ENCODE data around the gene TWF1. TPM values are rescaled to one million over a fixed set of nuclear protein-coding genes. Genes with fewer than 3 reads are reported as not detected.

TWF1 gene
- total RNA-seq, 1 experiment from 2014 or later: 105 TPM

DNA sequence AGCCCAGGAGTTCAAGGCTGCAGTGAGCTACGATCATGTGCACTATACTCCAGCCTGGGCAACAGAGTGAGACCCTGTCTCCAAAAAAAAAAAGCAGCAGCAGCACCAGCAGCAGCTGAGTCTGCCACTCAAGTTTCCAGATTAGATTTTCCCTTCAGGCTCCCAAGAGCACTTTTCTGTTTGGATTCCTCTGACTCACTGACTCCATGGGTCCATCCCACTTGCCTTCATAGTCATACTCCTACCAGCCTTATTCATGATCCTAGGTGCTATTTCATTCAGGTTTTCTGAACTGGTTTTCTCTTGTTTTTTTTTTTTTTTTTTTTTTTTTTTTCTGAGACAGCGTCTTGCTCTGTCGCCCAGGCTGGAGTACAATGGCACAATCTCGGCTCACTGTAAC is 6.8 kb upstream of the TWF1 start:
- POLR2A ChIA-PET: interaction anchor here (1.0 to 8.8 kb wide), 3 partner anchors 11 to 53 kb away, joined by 3 to 152 read pairs (median 4); partner anchors contain the start of gene TMEM117
- CTCF ChIA-PET: interaction anchor here (0.6 to 1.3 kb wide), 3 partner anchors 21 to 299 kb away, joined by 3 to 7 read pairs (median 4); no protein-coding TSS in a partner anchor
- no peaks in the 10 kb centered on the region for H3K9me3 Mint-ChIP-seq (ENCODE audit: unreplicated experiment)
- no peaks in the 10 kb centered on the region for H3K27me3 Mint-ChIP-seq (ENCODE audit: insufficient read depth, unreplicated experiment)
- no TSS peak for BruUV-seq (replicated peaks)
- no peak overlapping the region for H3K27ac Mint-ChIP-seq (ENCODE audit: low read depth, unreplicated experiment)
- no peaks in the 10 kb centered on the region for H3K36me3 Mint-ChIP-seq (ENCODE audit: insufficient read depth, unreplicated experiment)
- H3K4me3 Mint-ChIP-seq (ENCODE audit: unreplicated experiment): no peak overlapping the region
- TF ChIP-seq, protein P1, sequence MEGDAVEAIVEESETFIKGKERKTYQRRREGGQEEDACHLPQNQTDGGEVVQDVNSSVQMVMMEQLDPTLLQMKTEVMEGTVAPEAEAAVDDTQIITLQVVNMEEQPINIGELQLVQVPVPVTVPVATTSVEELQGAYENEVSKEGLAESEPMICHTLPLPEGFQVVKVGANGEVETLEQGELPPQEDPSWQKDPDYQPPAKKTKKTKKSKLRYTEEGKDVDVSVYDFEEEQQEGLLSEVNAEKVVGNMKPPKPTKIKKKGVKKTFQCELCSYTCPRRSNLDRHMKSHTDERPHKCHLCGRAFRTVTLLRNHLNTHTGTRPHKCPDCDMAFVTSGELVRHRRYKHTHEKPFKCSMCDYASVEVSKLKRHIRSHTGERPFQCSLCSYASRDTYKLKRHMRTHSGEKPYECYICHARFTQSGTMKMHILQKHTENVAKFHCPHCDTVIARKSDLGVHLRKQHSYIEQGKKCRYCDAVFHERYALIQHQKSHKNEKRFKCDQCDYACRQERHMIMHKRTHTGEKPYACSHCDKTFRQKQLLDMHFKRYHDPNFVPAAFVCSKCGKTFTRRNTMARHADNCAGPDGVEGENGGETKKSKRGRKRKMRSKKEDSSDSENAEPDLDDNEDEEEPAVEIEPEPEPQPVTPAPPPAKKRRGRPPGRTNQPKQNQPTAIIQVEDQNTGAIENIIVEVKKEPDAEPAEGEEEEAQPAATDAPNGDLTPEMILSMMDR (IDR thresholded peaks at IDR 0.05; ENCODE audit: unreplicated experiment): no peak
- H3K4me1 Mint-ChIP-seq (ENCODE audit: insufficient read depth, unreplicated experiment): peaks cover 6% of the 10 kb centered on the region
- no peak for DNase-seq (ENCODE audit: unreplicated experiment)
- intact Hi-C loops (cut with micrococcal nuclease): no loop called here

DNA sequence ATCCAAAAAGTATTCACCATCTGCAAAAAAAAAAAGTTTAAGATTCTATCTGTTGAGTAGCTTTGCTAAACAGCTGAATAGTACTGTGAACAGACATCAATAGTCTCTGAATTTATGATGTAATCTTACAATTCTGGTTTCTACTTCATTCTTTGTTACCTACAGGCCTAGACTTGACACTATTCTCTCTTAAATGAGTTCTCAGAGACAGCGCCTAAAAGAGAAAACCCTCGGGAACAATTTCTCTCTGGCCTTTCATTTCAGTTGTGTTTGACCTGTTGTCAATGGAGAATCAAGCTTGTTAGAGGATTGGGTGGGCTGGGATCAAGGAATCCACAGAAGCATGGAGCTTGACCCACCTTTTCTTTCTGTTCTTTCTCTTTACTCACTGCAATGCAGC is 5.9 kb upstream of the TWF1 start:
- no peaks in the 10 kb centered on the region for H3K36me3 Mint-ChIP-seq (ENCODE audit: insufficient read depth, unreplicated experiment)
- no peak overlapping the region for H3K4me3 Mint-ChIP-seq (ENCODE audit: unreplicated experiment)
- BruUV-seq (replicated peaks): no TSS peak
- TF ChIP-seq, protein P1 (IDR thresholded peaks at IDR 0.05; ENCODE audit: unreplicated experiment): no peak
- H3K4me1 Mint-ChIP-seq (ENCODE audit: insufficient read depth, unreplicated experiment): peaks cover 6% of the 10 kb centered on the region
- POLR2A ChIA-PET: interaction anchor here (1.2 to 8.8 kb wide), 2 partner anchors 25 to 53 kb away, joined by 4 to 152 read pairs; partner anchors contain the start of genes IRAK4, PUS7L and TMEM117
- CTCF ChIA-PET: interaction anchor here (0.7 to 1.6 kb wide), 3 partner anchors 21 to 181 kb away, joined by 3 read pairs; no protein-coding TSS in a partner anchor
- no peaks in the 10 kb centered on the region for H3K27me3 Mint-ChIP-seq (ENCODE audit: insufficient read depth, unreplicated experiment)
- intact Hi-C loops (cut with micrococcal nuclease): no loop called here
- no peak overlapping the region for H3K27ac Mint-ChIP-seq (ENCODE audit: low read depth, unreplicated experiment)
- DNase-seq (ENCODE audit: unreplicated experiment): no peak
- no peaks in the 10 kb centered on the region for H3K9me3 Mint-ChIP-seq (ENCODE audit: unreplicated experiment)

DNA sequence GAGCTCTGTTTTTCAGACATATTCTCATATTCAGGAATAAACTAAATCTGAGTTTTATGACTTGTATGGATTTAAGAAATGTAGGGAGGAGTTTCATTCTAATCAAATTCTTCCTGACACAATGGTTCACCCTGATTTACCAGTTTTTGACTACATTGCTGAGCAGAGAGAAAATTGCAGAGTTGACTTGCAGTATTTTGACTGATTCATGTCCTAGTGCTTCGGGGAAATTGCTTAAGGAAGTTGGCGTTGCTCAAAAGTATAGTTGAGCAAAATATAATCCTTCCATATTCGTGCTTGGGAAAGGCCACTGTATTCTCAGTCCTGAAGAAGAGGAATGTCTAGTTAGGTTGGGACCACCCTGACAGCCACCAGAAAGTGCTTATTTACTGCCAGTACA is 1.3 kb upstream of the TWF1 start:
- Mint-ChIP-seq H3K36me3 (ENCODE audit: insufficient read depth, unreplicated experiment) (peaks cover 15% of the 10 kb centered on the region), H3K4me1 (ENCODE audit: insufficient read depth, unreplicated experiment) (peaks cover 7% of the 10 kb centered on the region), H3K27me3 (ENCODE audit: insufficient read depth, unreplicated experiment) (no peaks in the 10 kb centered on the region), H3K27ac (ENCODE audit: low read depth, unreplicated experiment) (peak overlapping the region; percentile 98), H3K9me3 (ENCODE audit: unreplicated experiment) (no peaks in the 10 kb centered on the region), H3K4me3 (ENCODE audit: unreplicated experiment) (peak overlapping the region; percentile 86)
- TF ChIP-seq, protein P1 (IDR thresholded peaks at IDR 0.05; ENCODE audit: unreplicated experiment): no peak
- POLR2A ChIA-PET: interaction anchor here (1.0 to 8.8 kb wide), 7 partner anchors 10 to 1482 kb away, joined by 3 to 152 read pairs (median 9); partner anchors contain the start of genes IRAK4, PUS7L and TMEM117
- CTCF ChIA-PET: interaction anchor here (1.3 to 5.2 kb wide), 3 partner anchors 10 to 76 kb away, joined by 3 to 45 read pairs (median 4); no protein-coding TSS in a partner anchor
- no peak for DNase-seq (ENCODE audit: unreplicated experiment)
- intact Hi-C loops (cut with micrococcal nuclease): no loop called here
- BruUV-seq (replicated peaks): no TSS peak

DNA sequence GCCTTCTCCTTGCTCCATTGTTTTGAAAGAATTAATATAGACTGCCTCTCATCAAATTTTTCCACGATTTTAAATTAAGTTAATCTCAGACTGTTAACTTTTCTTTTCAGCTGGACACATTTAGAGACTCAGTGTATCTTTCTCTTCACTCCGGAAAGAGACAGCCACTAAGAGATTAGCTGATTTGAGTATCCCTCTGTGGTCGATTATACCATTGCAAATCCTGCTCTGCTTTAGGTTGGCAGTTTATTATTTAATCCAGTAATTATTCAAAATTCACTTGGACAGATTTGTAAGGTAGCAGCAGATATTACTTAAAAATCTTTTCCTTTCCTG is 588 bp upstream of the TWF1 start:
- peaks cover 22% of the 10 kb centered on the region for H3K36me3 Mint-ChIP-seq (ENCODE audit: insufficient read depth, unreplicated experiment)
- TF ChIP-seq, protein P1 (IDR thresholded peaks at IDR 0.05; ENCODE audit: unreplicated experiment): no peak
- H3K9me3 Mint-ChIP-seq (ENCODE audit: unreplicated experiment): no peaks in the 10 kb centered on the region
- no peaks in the 10 kb centered on the region for H3K27me3 Mint-ChIP-seq (ENCODE audit: insufficient read depth, unreplicated experiment)
- DNase-seq (ENCODE audit: unreplicated experiment): no peak
- peak overlapping the region; percentile 86 for H3K4me3 Mint-ChIP-seq (ENCODE audit: unreplicated experiment)
- intact Hi-C loops (cut with micrococcal nuclease): loop anchor here (1.0 kb wide), 1 partner anchor 30 kb away; the partner anchor contains the start of gene TMEM117
- POLR2A ChIA-PET: interaction anchor here (0.8 to 8.8 kb wide), 18 partner anchors 11 to 1482 kb away, joined by 3 to 152 read pairs (median 6); partner anchors contain the start of genes IRAK4, PUS7L and TMEM117
- H3K4me1 Mint-ChIP-seq (ENCODE audit: insufficient read depth, unreplicated experiment): peaks cover 7% of the 10 kb centered on the region
- TSS peak; percentile 84 for BruUV-seq (replicated peaks)
- H3K27ac Mint-ChIP-seq (ENCODE audit: low read depth, unreplicated experiment): peak overlapping the region; percentile 98
- CTCF ChIA-PET: interaction anchor here (0.7 to 5.2 kb wide), 7 partner anchors 10 to 76 kb away, joined by 3 to 45 read pairs (median 3); no protein-coding TSS in a partner anchor

All from MCF 10A (cell line).